ENCODE data around the gene LRRC7. TPM values are rescaled to one million over a fixed set of nuclear protein-coding genes. Genes with fewer than 3 reads are reported as not detected.
A peak's percentile ranks its signal among the peaks of the same experiment; 100 is the strongest.

Gene LRRC7
- polyA plus RNA-seq, 1 donor from 2014 or later = 141 TPM

DNA sequence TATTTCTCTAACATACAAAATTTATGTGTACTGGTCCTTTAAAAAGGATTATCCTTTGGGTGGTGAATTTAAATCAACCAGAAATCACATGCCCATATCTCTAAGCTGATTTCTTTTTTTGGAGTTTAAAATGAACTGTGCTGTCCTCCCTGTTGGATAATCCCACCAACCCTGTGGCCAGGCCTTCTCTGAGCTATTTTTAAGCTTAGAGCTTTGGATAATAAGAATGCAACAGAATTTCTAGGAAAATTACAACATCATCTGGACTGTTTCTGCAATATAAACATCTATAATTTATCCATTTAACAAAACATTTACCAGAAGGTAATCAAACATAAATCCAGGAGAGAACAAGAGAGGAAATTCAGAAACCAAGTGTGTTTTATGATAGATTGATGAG lies 549.3 kb downstream of the LRRC7 start:
- Histone ChIP-seq H3K4me3 (ENCODE audit: low read length) (no peak overlapping the region), H3F3A (ENCODE audit: insufficient read depth, low read length, poor library complexity, severe bottlenecking) (no peaks in the 10 kb centered on the region), H3K9ac (ENCODE audit: low read length) (no peak overlapping the region), H3K9me3 (ENCODE audit: low read length) (no peaks in the 10 kb centered on the region), H3K9me2 (ENCODE audit: insufficient read depth, low read length) (no peaks in the 10 kb centered on the region), H3K4me2 (ENCODE audit: low read length) (no peak overlapping the region), H3K36me3 (ENCODE audit: insufficient read depth, low read length) (no peaks in the 10 kb centered on the region), H3K27me3 (ENCODE audit: insufficient read depth, low read depth, low read length) (no peaks in the 10 kb centered on the region), H3K79me2 (replicated peaks; ENCODE audit: insufficient read depth, low read length) (no peaks in the 10 kb centered on the region), H3K27ac (ENCODE audit: low read length) (peak overlapping the region; percentile 46), H2AFZ (ENCODE audit: low read depth, low read length) (no peak overlapping the region), H4K20me1 (ENCODE audit: insufficient read depth) (no peaks in the 10 kb centered on the region)
- no peak for TF ChIP-seq MXI1 (conservative IDR thresholded peaks at IDR 0.05; ENCODE audit: poor library complexity, severe bottlenecking)

DNA sequence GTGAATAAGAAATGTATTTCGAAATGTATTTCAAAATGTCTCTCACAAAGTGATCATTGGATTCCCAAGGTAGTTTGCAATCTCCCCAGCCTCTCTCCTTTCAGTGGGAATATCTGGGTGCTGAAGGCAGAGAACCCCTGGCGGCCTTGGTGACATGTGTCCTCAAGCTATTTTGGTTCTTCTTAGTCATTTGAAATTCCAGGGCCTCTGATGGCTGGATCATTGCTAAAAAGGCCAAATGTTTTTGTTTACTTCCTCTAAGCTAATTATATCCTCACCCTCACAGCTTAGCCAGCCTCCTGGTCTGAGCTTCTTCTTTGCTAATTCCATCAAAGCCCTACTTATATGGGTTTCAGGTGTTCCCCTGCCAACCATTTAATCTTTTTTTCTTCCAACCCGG lies 566.4 kb downstream of the LRRC7 start:
- Histone ChIP-seq H3K79me2 (replicated peaks; ENCODE audit: insufficient read depth, low read length) (no peaks in the 10 kb centered on the region), H3K27me3 (ENCODE audit: insufficient read depth, low read depth, low read length) (no peaks in the 10 kb centered on the region), H4K20me1 (ENCODE audit: insufficient read depth) (no peaks in the 10 kb centered on the region), H3K4me3 (ENCODE audit: low read length) (no peak overlapping the region), H2AFZ (ENCODE audit: low read depth, low read length) (no peak overlapping the region), H3K9me2 (ENCODE audit: insufficient read depth, low read length) (no peaks in the 10 kb centered on the region), H3K9me3 (ENCODE audit: low read length) (no peaks in the 10 kb centered on the region), H3K9ac (ENCODE audit: low read length) (no peak overlapping the region), H3K27ac (ENCODE audit: low read length) (no peak overlapping the region), H3K36me3 (ENCODE audit: insufficient read depth, low read length) (no peaks in the 10 kb centered on the region), H3K4me2 (ENCODE audit: low read length) (no peak overlapping the region), H3F3A (ENCODE audit: insufficient read depth, low read length, poor library complexity, severe bottlenecking) (no peaks in the 10 kb centered on the region)
- TF ChIP-seq EP300 (conservative IDR thresholded peaks at IDR 0.05; ENCODE audit: poor library complexity, severe bottlenecking) (no peak), MXI1 (conservative IDR thresholded peaks at IDR 0.05; ENCODE audit: poor library complexity, severe bottlenecking) (no peak), TAF1 (IDR thresholded peaks at IDR 0.05; ENCODE audit: low read depth) (no peak), RAD21 (conservative IDR thresholded peaks at IDR 0.05) (no peak), POLR2AphosphoS5 (IDR thresholded peaks at IDR 0.05) (no peak), EZH2 (IDR thresholded peaks at IDR 0.05; ENCODE audit: borderline replicate concordance, insufficient read depth, low read length, poor library complexity, severe bottlenecking) (no peak), SMC3 (conservative IDR thresholded peaks at IDR 0.05; ENCODE audit: poor library complexity) (no peak)
- TF ChIP-seq, protein P1, sequence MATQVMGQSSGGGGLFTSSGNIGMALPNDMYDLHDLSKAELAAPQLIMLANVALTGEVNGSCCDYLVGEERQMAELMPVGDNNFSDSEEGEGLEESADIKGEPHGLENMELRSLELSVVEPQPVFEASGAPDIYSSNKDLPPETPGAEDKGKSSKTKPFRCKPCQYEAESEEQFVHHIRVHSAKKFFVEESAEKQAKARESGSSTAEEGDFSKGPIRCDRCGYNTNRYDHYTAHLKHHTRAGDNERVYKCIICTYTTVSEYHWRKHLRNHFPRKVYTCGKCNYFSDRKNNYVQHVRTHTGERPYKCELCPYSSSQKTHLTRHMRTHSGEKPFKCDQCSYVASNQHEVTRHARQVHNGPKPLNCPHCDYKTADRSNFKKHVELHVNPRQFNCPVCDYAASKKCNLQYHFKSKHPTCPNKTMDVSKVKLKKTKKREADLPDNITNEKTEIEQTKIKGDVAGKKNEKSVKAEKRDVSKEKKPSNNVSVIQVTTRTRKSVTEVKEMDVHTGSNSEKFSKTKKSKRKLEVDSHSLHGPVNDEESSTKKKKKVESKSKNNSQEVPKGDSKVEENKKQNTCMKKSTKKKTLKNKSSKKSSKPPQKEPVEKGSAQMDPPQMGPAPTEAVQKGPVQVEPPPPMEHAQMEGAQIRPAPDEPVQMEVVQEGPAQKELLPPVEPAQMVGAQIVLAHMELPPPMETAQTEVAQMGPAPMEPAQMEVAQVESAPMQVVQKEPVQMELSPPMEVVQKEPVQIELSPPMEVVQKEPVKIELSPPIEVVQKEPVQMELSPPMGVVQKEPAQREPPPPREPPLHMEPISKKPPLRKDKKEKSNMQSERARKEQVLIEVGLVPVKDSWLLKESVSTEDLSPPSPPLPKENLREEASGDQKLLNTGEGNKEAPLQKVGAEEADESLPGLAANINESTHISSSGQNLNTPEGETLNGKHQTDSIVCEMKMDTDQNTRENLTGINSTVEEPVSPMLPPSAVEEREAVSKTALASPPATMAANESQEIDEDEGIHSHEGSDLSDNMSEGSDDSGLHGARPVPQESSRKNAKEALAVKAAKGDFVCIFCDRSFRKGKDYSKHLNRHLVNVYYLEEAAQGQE (IDR thresholded peaks at IDR 0.05; ENCODE audit: borderline replicate concordance) = no peak
- TF ChIP-seq, protein P2, sequence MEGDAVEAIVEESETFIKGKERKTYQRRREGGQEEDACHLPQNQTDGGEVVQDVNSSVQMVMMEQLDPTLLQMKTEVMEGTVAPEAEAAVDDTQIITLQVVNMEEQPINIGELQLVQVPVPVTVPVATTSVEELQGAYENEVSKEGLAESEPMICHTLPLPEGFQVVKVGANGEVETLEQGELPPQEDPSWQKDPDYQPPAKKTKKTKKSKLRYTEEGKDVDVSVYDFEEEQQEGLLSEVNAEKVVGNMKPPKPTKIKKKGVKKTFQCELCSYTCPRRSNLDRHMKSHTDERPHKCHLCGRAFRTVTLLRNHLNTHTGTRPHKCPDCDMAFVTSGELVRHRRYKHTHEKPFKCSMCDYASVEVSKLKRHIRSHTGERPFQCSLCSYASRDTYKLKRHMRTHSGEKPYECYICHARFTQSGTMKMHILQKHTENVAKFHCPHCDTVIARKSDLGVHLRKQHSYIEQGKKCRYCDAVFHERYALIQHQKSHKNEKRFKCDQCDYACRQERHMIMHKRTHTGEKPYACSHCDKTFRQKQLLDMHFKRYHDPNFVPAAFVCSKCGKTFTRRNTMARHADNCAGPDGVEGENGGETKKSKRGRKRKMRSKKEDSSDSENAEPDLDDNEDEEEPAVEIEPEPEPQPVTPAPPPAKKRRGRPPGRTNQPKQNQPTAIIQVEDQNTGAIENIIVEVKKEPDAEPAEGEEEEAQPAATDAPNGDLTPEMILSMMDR (IDR thresholded peaks at IDR 0.05; ENCODE audit: poor library complexity, severe bottlenecking) = no peak

DNA sequence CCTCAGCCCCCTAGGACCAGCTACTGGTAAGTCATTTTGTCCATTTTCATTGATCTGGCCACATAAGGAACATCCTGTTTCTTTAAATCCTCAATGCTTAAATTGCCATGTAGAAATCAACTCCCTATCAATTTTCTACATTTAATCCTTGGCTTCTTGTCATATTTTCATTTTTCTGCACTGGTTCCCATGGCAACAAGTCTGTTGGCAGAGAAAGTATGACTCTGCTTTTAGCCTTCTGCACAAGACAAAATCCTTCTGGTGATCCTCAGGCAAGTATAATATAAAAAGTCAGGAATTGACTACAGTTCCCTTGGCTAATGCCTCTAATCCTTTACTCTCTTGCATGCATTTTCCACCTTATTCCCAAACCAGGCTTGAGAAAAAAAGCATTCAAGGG lies 572.6 kb downstream of the LRRC7 start:
- H3K27ac ChIP-seq (ENCODE audit: low read length) = peak overlapping the region; percentile 76
- H3K79me2 ChIP-seq (replicated peaks; ENCODE audit: insufficient read depth, low read length) = no peaks in the 10 kb centered on the region
- H3K9me3 ChIP-seq (ENCODE audit: low read length) = no peaks in the 10 kb centered on the region
- H3K9ac ChIP-seq (ENCODE audit: low read length) = peak overlapping the region; percentile 27
- peak overlapping the region; percentile 53 for H3K4me2 ChIP-seq (ENCODE audit: low read length)
- no peaks in the 10 kb centered on the region for H3K9me2 ChIP-seq (ENCODE audit: insufficient read depth, low read length)
- H3F3A ChIP-seq (ENCODE audit: insufficient read depth, low read length, poor library complexity, severe bottlenecking) = peaks cover 5% of the 10 kb centered on the region
- no peak overlapping the region for H2AFZ ChIP-seq (ENCODE audit: low read depth, low read length)
- H4K20me1 ChIP-seq (ENCODE audit: insufficient read depth) = no peaks in the 10 kb centered on the region
- TF ChIP-seq EZH2 (IDR thresholded peaks at IDR 0.05; ENCODE audit: borderline replicate concordance, insufficient read depth, low read length, poor library complexity, severe bottlenecking) (no peak), RAD21 (conservative IDR thresholded peaks at IDR 0.05) (no peak), SMC3 (conservative IDR thresholded peaks at IDR 0.05; ENCODE audit: poor library complexity) (peak; percentile 24), TAF1 (IDR thresholded peaks at IDR 0.05; ENCODE audit: low read depth) (no peak), EP300 (conservative IDR thresholded peaks at IDR 0.05; ENCODE audit: poor library complexity, severe bottlenecking) (peak; percentile 60), MXI1 (conservative IDR thresholded peaks at IDR 0.05; ENCODE audit: poor library complexity, severe bottlenecking) (no peak), POLR2AphosphoS5 (IDR thresholded peaks at IDR 0.05) (no peak)
- TF ChIP-seq, protein P1 (IDR thresholded peaks at IDR 0.05; ENCODE audit: borderline replicate concordance) = no peak
- TF ChIP-seq, protein P2 (IDR thresholded peaks at IDR 0.05; ENCODE audit: poor library complexity, severe bottlenecking) = no peak
- H3K27me3 ChIP-seq (ENCODE audit: insufficient read depth, low read depth, low read length) = no peaks in the 10 kb centered on the region
- no peaks in the 10 kb centered on the region for H3K36me3 ChIP-seq (ENCODE audit: insufficient read depth, low read length)
- peak overlapping the region; percentile 52 for H3K4me3 ChIP-seq (ENCODE audit: low read length)

Data from neural cell (in vitro differentiated cells).